Activated naive CD4-positive, alpha-beta T cell treated with anti-CD3 and anti-CD28 coated beads, Interleukin-2, amount 10 ng/mL, durations not matched to agents 7 days and 5 days (primary cell): ENCODE data around the gene TAT.

ENCODE experiments used
- CTCF ChIA-PET: fragments of 350-600 bp; sonication (Branson Sonifier 250); formaldehyde crosslinking; loops from one replicate; lab custom pipeline; 2021; ENCODE audit warnings: antibody characterized with exemption; lab: Charles Lee
- DNase-seq: peaks from one replicate; pipeline ENCODE4 v3.0.0-alpha.2; 2020
- H3K27ac Mint-ChIP-seq: one replicate; pipeline ENCODE4 v1.8.0; 2021; ENCODE audit warnings: mild to moderate bottlenecking, moderate library complexity, mixed read lengths
- H3K27me3 Mint-ChIP-seq: one replicate; pipeline ENCODE4 v1.8.0; 2021; ENCODE audit warnings: mild to moderate bottlenecking, mixed read lengths
- H3K36me3 Mint-ChIP-seq: one replicate; pipeline ENCODE4 v1.8.0; 2021; ENCODE audit warnings: mixed read lengths
- H3K4me1 Mint-ChIP-seq: one replicate; pipeline ENCODE4 v1.8.0; 2021; ENCODE audit warnings: mixed read lengths
- H3K4me3 Mint-ChIP-seq: one replicate; pipeline ENCODE4 v1.8.0; 2021; ENCODE audit warnings: mild to moderate bottlenecking, moderate library complexity, mixed read lengths
- H3K9me3 Mint-ChIP-seq: one replicate; pipeline ENCODE4 v1.8.0; 2021; ENCODE audit warnings: mixed read lengths

TAT gene

GRCh38 chr16:71542377-71542776 is 34.5 kb downstream of the TAT start:
- peaks cover 8% of the 10 kb centered on the region for H3K27me3 Mint-ChIP-seq
- H3K4me3 Mint-ChIP-seq = no peak overlapping the region
- DNase-seq = peak; percentile 76
- H3K36me3 Mint-ChIP-seq = no peaks in the 10 kb centered on the region
- no peaks in the 10 kb centered on the region for H3K4me1 Mint-ChIP-seq
- no peaks in the 10 kb centered on the region for H3K9me3 Mint-ChIP-seq
- CTCF ChIA-PET = interaction anchor here (0.6 to 1.8 kb wide), 5 partner anchors 10 to 68 kb away, joined by 3 to 8 read pairs (median 3); no protein-coding TSS in a partner anchor
- H3K27ac Mint-ChIP-seq = no peak overlapping the region

- Mint-ChIP-seq H3K4me3 (no peak overlapping the region), H3K4me1 (no peaks in the 10 kb centered on the region), H3K27me3 (peaks cover 8% of the 10 kb centered on the region), H3K9me3 (no peaks in the 10 kb centered on the region), H3K27ac (no peak overlapping the region), H3K36me3 (no peaks in the 10 kb centered on the region)
- CTCF ChIA-PET = interaction anchor here (0.8 to 4.3 kb wide), 5 partner anchors 27 to 122 kb away, joined by 3 to 28 read pairs (median 3); no protein-coding TSS in a partner anchor
- DNase-seq = peak; percentile 59
Measured at GRCh38 chr16:71537643-71538042, 39.2 kb downstream of the TAT start.

- CTCF ChIA-PET = interaction anchor here (1.0 to 1.6 kb wide), 5 partner anchors 10 to 74 kb away, joined by 3 to 6 read pairs (median 4); partner anchors contain the start of gene CHST4
- DNase-seq = no peak
- Mint-ChIP-seq H3K4me3 (no peak overlapping the region), H3K4me1 (no peaks in the 10 kb centered on the region), H3K27me3 (peaks cover 8% of the 10 kb centered on the region), H3K27ac (no peak overlapping the region), H3K9me3 (no peaks in the 10 kb centered on the region), H3K36me3 (no peaks in the 10 kb centered on the region)
Measured at GRCh38 chr16:71536752-71537499, 40.0 kb downstream of the TAT start.

- no peak overlapping the region for H3K27ac Mint-ChIP-seq
- no peaks in the 10 kb centered on the region for H3K9me3 Mint-ChIP-seq
- H3K4me3 Mint-ChIP-seq = no peak overlapping the region
- DNase-seq = no peak
- CTCF ChIA-PET = interaction anchor here (1.4 to 2.6 kb wide), 4 partner anchors 8 to 79 kb away, joined by 3 to 7 read pairs (median 5); no protein-coding TSS in a partner anchor
- peaks cover under 1% of the 10 kb centered on the region for H3K27me3 Mint-ChIP-seq
- H3K36me3 Mint-ChIP-seq = no peaks in the 10 kb centered on the region
- no peaks in the 10 kb centered on the region for H3K4me1 Mint-ChIP-seq
Measured at GRCh38 chr16:71532366-71532765, 44.5 kb downstream of the TAT start.

GRCh38 chr16:71528863-71529262 is 48.0 kb downstream of the TAT start:
- Mint-ChIP-seq H3K27me3 (peaks cover 23% of the 10 kb centered on the region), H3K4me3 (no peak overlapping the region), H3K36me3 (no peaks in the 10 kb centered on the region), H3K4me1 (no peaks in the 10 kb centered on the region), H3K9me3 (no peaks in the 10 kb centered on the region), H3K27ac (no peak overlapping the region)
- no peak for DNase-seq
- CTCF ChIA-PET = interaction anchor here (1.5 kb wide), 1 partner anchor 116 kb away, joined by 4 read pairs; no protein-coding TSS in a partner anchor

- no peak for DNase-seq
- CTCF ChIA-PET = no interaction called here
- H3K36me3 Mint-ChIP-seq = no peaks in the 10 kb centered on the region
- H3K27ac Mint-ChIP-seq = no peak overlapping the region
- no peaks in the 10 kb centered on the region for H3K9me3 Mint-ChIP-seq
- H3K4me3 Mint-ChIP-seq = no peak overlapping the region
- H3K4me1 Mint-ChIP-seq = no peaks in the 10 kb centered on the region
- peaks cover 23% of the 10 kb centered on the region for H3K27me3 Mint-ChIP-seq
Measured at GRCh38 chr16:71528257-71528656, 48.6 kb downstream of the TAT start.

GRCh38 chr16:71526111-71526631 is 50.7 kb downstream of the TAT start, which contains the start of gene CHST4:
Gene CHST4 (plus strand): TSS chr16:71526426. CDS start chr16:71536678, 10,252 bp downstream.
- H3K27ac Mint-ChIP-seq = no peak within 1 kb of the TSS
- no peak for DNase-seq
- H3K9me3 Mint-ChIP-seq = no peaks in the 10 kb centered on the region
- H3K27me3 Mint-ChIP-seq = peaks cover 23% of the 10 kb centered on the region
- H3K4me3 Mint-ChIP-seq = no peak within 1 kb of the TSS
- no peaks in the 10 kb centered on the region for H3K36me3 Mint-ChIP-seq
- CTCF ChIA-PET = interaction anchor here (1.1 to 2.1 kb wide), 3 partner anchors 10 to 85 kb away, joined by 3 to 9 read pairs (median 6); no protein-coding TSS in a partner anchor
- H3K4me1 Mint-ChIP-seq = no peaks in the 10 kb centered on the region

- Mint-ChIP-seq H3K4me3 (no peak overlapping the region), H3K27me3 (peaks cover 23% of the 10 kb centered on the region), H3K27ac (no peak overlapping the region), H3K4me1 (no peaks in the 10 kb centered on the region), H3K36me3 (no peaks in the 10 kb centered on the region), H3K9me3 (no peaks in the 10 kb centered on the region)
- CTCF ChIA-PET = no interaction called here
- DNase-seq = no peak
Measured at GRCh38 chr16:71524566-71525553, 52.0 kb downstream of the TAT start.

GRCh38 chr16:71520550-71520949 is 56.3 kb downstream of the TAT start:
- Mint-ChIP-seq H3K36me3 (no peaks in the 10 kb centered on the region), H3K27ac (no peak overlapping the region), H3K27me3 (peaks cover 8% of the 10 kb centered on the region), H3K4me1 (no peaks in the 10 kb centered on the region), H3K4me3 (no peak overlapping the region), H3K9me3 (no peaks in the 10 kb centered on the region)
- CTCF ChIA-PET = interaction anchor here (1.2 to 1.3 kb wide), 2 partner anchors 15 to 21 kb away, joined by 3 to 4 read pairs; no protein-coding TSS in a partner anchor
- no peak for DNase-seq
